Left renal cortex interstitium (tissue), 4 donors: ENCODE results near the gene PLCH2. TPM values are rescaled to one million over a fixed set of nuclear protein-coding genes. Genes with fewer than 3 reads are reported as not detected.

Source experiments
- DNase-seq, 4 donors: peaks; one replicate each; pipeline ENCODE4 v3.0.0-alpha.2; 2013; ENCODE audit warnings: low read depth in 4 of 4, low spot score in 2 of 4, missing footprints in 1 of 4
- polyA plus RNA-seq, 4 donors: library from polyadenylated mRNA; unstranded; fragments of 120-200 nt; gene quantifications; one replicate each; pipeline ENCODE4 v1.2.1, GENCODE V29; 2013; ENCODE audit not compliant: insufficient read length in 4 of 4

Gene PLCH2
- polyA plus RNA-seq, 4 donors: 1.2 to 2.1 (median 1.5) TPM

DNA sequence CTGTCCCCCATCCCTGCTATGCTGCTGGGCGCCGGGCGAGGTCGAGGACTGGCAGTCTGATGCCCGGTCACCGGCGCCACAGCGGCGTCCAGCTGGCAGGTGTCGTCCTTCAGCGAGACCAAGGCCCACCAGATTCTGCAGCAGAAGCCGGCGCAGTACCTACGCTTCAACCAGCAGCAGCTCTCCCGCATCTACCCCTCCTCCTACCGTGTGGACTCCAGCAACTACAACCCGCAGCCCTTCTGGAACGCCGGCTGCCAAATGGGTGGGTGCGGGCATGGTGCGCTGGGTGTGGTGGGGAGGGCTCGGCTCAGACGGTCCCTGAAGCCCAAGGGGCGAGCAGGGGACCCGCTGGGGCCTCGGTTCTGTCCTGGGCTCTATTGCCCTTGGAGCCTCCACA lies 20.7 kb downstream of the PLCH2 start:
- no peak for DNase-seq

DNA sequence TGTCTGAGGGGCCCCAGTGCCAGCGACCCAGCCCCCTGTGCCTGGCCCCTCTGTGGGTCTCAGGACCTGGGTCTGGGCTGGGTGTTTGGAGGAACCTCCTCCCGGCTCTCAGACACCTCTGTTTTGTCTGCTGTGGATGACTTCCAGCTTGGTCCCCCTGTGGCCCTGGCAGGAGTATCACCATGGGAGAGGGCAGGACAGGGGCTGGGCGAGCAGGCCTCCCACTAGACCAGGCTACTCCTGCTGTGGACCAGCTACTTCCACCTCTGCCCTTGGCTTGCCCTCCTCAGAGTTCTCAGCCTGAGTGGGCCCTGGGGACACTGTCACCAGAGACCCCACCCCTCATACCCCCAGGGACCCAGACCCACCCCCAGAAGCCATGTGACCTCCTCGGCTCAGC lies 21.8 kb downstream of the PLCH2 start:
- no peak for DNase-seq

DNA sequence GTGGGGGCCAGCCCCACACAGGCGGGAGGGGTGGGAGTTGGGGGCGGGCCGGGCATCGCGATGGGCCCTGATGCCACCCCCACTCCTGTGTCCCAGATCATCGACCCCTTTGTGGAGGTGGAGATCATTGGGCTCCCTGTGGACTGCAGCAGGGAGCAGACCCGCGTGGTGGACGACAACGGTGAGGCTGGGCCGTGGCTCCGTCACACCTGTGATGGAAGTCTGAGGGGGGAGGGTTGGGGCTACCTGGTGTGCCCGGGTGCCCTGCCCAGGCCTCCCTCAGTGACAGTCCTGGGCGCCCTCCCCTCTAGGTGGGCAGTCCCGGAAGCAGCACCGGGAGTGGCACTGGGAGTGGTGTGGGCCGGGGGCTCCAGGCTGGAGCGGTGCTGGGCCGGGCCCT lies 22.6 kb downstream of the PLCH2 start:
- DNase-seq: no peak

DNA sequence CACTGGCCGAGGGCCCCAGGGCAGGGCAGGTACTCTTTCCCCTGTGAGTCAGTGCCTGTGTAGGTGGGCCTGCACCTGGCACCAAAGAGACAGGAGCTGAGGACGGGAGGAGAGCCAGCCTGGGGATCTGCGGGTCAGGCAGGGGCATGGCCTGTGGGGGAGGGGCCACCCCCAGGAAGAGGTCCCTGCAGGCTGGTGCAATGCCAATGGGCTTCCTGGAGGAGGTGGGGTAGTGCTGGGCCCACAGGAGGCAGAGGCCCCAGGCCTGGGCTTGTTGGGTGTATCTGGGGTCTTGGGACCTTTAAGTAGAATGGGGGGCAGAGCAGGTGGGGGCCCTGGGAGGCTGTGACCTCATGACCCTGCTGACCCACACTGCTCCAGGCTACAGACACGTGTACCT lies 23.2 kb downstream of the PLCH2 start:
- no peak for DNase-seq

DNA sequence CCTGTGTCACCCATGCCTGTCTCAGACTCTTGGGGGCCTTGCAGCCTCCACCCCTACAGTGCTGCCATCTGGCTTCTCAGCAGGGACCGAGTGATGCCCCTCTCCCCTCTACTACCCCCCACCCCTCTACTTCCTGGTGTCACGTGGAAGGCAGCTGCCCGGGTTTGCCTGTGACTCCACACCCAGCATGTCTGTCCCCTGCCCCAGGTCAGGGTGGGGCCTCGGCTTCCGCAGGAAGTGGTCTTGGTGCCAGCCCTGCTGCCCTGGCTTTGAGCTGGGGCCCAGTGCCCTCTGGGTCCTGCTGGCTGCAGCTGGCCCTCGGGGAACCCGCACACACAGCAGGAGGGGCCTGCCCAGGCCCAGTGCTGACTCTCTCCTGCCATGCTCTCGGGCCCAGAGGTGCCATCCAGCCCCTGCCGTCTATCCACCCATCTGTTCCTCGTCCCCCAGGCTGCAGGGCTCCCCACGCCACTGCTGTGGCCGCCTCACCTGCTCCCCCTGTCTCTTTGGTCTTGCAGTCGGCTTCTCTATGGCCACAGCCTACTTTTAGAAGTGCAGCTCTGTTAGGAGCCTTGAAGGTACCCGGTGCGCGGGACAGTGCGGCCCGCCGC lies 24.0 kb downstream of the PLCH2 start:
- DNase-seq: no peak

DNA sequence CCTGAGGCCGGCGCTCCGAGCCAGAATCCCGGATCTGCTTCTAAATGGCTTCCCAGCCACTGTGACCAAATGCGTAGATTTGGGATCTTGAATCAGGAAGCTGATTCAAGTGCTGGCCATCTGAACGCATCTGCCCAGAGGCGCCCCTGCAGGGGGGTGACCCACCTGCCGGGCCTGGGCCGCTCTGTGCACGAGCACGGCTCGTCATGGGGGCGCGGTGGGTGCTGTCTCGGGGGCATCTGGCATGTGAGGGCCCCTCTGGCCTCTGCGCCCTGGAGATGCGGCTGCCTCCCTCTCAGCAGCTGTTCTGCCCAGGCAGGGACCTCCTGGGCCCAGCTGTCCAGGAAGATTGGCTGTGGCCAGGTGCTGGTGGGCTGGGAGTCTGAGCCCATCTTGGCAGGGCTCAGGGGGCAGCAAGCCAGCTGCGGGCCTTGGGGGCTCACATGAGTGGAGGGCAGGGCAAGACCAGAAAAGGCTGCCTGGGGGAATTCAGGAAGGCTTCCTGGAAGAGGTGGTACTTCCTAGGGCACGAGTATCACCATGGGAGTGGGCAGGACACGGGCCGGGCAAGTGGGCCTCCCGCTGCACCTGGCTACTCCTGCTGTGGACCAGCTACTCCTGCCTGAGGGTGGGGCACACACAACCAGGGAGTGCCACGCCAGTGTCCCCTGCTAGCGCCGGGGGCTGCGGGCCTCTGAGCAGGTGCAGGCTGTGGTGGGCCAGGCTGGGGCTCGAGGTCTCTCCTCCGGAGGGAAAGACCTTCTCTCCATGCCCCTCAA lies 25.1 kb downstream of the PLCH2 start:
- DNase-seq: no peak

DNA sequence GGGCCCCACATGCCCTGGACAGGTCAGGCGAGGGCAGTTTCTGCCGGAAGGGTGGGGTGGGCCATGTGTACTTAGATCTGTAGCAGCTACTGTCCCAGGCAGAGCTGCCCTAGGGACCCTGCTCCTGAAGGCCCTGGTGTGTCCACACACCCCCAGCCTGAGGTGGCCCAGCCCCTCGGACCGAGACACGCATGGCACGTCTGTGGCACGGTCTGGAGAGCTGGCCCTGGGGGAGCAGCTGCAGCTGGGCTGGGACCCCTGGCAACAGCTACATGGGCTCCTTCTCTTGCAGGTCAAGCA lies 25.7 kb downstream of the PLCH2 start:
- DNase-seq: no peak

DNA sequence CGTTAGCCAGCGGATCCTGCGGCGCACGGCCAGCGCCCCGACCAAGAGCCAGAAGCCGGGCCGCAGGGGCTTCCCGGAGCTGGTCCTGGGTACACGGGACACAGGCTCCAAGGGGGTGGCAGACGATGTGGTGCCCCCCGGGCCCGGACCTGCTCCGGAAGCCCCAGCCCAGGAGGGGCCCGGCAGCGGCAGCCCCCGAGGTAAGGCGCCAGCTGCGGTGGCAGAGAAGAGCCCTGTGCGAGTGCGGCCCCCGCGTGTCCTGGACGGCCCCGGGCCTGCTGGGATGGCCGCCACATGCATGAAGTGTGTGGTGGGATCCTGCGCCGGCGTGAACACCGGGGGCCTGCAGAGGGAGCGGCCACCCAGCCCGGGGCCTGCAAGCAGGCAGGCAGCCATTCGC lies 26.1 kb downstream of the PLCH2 start:
- no peak for DNase-seq

DNA sequence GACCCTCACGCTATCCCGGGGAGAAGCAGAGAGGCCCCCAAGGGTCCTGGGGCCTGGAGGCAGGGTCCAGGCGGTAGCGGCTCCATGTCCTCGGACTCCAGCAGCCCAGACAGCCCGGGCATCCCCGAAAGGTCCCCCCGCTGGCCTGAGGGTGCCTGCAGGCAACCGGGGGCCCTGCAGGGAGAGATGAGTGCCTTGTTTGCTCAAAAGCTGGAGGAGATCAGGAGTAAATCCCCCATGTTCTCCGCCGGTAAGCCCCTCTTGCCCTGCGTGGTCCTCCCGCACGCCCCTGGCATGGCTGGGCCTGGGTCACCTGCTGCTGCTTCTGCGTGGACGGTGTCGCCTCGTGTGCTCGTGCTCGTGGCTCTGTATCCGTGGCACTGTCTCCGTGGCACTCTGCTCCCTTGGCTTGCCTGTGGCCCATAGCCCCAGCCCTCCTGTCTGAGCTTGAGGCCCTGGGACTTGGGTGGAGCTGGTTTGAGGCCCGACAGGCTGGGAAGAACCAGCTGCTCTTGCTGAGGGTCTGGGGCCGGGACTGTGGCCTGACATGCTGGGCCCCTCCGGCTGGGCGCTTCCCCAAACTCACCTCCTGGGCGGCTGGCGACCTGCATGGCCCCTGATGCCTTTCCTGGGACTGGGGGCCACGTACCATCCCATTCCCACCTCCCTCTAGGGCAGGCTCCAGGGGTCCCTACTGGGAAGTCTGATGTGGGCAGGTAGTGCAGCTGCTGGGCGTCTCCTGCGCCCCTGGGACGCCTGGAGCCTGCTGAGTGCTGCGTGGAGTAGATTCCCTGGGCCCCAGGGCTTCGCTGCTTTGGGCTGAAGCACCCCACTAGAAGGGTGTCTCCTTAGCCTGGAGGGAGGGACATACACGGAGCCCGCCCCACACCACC lies 26.8 kb downstream of the PLCH2 start:
- no peak for DNase-seq

DNA sequence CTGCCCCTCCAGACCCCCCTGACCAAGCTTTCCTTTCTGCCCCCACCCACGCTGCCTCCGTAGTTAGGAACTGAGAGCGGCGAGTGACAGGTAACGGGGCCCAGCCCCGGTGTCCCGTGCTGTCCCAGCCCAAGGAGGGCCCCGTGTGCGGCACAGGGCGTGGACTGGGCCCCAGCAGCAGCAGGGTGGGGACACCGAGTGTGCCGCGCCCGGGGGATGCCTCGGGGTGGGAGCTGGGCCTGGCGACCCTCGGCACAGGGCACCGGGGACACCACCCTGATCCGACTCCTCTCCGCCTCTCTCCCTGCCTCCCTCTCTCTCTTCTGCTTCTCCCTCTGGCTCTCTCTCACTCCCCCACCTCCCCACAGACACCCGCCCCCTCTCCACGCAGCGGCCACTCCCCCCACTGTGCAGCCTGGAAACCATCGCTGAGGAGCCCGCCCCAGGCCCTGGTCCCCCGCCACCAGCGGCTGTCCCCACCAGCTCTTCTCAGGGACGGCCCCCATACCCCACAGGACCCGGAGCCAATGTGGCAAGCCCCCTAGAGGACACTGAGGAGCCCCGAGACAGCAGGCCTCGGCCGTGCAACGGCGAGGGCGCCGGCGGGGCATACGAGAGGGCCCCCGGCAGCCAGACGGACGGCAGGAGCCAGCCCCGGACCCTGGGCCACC lies 27.6 kb downstream of the PLCH2 start:
- DNase-seq: no peak

DNA sequence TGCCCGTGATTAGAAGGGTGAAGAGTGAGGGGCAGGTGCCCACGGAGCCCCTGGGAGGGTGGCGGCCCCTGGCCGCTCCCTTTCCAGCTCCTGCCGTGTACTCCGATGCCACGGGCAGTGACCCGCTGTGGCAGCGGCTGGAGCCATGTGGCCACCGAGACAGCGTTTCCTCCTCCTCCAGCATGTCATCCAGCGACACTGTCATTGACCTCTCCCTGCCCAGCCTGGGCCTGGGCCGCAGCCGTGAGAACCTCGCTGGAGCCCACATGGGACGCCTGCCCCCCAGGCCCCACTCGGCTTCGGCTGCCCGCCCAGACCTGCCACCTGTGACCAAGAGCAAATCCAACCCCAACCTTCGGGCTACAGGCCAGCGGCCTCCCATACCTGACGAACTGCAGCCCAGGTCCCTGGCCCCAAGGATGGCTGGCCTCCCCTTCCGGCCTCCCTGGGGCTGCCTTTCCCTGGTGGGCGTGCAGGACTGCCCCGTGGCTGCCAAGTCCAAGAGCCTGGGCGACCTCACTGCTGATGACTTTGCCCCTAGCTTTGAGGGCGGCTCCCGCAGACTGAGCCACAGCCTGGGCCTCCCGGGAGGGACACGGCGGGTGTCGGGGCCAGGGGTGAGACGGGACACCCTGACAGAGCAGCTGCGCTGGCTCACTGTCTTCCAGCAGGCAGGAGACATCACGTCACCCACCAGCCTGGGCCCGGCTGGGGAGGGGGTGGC lies 28.3 kb downstream of the PLCH2 start:
- no peak for DNase-seq

DNA sequence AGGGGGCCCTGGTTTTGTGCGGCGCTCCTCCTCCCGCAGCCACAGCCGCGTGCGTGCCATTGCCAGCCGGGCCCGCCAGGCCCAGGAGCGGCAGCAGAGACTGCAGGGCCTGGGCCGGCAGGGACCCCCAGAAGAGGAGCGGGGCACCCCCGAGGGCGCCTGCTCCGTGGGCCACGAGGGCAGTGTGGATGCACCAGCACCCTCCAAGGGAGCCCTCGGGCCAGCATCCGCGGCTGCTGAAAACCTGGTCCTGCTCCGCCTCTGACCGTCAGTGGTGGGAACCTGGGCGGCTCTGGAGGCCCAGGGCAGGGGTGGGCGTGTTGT lies 28.8 kb downstream of the PLCH2 start:
- no peak for DNase-seq

DNA sequence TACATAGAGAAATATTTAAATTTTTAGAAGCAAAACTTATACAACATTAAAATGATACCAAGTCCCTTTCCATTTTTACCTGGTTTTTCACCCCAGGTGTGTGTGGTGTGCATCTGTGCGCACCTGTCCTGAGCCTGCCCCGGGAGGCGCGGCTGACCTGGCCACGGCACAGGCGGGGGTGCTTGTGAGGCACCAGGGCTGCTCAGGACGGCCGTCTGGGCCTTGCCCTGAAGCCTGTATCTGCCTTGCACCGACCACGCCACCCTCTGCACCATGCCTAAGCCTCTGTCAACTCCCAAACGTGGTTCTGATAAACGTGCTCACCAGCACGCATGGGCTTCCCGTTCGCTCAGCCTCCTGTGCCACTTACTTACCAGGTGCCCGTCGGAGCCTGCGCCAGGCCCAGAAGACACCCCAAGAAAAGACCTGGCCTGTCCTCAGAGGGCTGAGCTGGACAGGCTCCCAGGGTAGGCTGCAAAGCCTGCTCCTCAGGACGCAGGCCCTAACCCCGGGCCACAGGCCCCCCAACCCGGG lies 29.4 kb downstream of the PLCH2 start:
- DNase-seq: no peak

DNA sequence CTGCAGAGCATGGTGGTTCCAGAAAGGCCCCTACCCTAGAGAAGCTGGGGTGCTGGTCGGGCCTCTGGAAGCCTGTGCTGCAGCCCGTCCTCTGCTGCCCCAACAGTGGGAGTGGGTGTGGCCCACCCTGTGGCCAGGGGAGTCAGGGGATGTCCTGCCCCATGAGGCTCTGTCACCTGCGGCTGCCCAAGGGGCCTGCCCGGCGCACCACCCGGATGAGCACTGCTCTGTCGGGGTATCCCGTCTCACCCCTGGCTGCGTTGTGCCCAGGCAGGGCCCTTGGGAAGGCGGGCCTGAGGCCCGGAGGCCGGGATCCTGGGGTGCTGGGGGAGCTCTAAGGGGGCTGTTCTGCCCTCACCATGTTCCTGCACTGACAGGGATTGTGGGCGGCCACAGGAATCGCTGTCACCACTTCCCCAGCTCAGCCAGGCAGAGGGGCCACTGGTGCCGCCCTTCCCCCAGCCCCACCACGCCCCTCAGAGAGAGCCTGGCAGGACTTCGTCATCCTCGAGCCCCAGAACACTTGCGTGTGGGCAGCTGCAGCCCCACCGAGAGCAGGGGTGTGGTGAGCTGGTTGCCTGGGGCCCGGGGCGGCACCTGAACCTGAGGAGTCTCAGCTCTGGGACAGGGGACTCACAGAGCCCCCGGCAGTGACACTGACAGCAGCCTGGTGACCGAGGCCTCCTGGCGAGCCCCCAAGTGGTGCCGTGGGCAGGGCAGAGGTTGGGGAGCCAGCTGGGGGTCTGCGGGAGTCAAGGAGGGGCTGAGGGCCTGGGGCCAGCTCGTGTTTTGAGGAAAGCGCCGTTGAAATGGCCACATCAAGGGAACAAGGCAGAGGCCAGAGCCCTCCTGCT lies 30.1 kb downstream of the PLCH2 start:
- DNase-seq: no peak

DNA sequence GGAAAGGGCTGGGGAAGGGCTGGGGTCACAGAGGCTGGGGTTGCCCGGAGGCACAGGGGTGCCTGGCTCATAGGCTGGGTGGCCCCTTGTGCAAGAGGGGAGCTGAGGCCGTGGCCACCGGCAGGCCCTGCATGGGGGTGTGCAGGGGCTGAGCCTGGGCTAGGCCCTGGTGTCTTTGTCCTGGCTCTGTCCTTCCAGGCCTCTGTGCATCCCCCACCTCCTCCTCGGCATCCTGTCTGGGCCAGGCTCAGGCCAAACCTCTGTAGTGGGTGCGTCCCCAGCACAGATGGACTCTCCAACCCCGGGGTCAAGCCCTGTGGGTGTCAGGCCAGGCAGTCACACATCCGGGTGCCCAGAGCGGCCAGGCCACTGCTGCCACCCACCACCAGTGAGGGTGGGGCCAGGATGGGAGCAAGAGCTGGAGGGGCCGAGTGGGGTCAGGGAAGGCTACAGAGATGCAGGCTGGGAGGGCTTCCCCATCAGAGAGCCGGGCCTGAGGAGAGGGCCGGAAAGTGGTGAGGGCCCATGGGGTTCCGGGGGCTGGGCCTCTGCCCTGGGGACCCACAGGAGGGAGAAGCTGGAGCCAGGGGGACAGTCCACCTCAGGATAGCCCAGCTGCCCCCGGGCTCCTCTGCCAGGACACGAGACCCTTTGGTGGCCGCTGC lies 30.9 kb downstream of the PLCH2 start:
- no peak for DNase-seq

DNA sequence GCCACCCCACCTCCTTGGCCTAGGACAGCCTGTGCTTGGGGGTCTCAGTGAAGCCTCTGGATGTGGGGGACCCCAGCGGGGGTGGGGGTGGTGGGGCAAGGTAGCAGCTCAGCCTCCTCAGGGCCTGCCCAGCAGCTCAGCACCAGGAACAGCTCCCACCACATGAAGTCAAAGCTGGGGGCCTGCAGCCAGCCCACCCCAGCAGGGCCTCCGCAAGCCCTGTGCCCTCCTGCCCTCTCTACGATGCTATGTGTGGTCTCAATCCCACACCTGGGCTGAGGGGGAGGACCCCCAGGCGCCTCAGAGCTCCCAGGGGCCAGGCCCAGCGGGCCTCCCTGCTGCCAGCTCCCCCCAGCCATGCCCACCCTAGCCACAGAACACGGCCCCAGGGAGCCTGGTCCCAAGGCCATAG lies 31.7 kb downstream of the PLCH2 start:
- no peak for DNase-seq

DNA sequence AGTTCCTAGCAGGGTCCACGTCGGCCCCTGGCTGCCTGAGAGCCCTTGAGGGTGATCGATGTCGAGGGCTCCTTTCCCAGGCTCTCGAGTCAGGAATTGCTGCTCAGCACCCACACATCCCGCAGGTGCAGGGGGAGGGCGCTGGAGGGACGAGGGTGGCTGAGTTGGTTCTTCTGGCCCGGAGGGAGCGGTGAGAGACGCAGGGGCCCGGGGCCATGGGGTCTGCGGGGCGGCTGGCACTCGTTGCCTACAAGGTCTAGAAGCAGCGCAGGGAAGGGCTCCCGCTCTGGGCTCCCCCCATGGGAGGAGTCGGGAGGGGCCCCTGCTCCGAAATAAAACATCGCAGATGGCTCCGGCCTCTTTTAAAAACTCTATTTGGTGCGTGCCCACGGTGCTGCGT lies 32.1 kb downstream of the PLCH2 start:
- no peak for DNase-seq

DNA sequence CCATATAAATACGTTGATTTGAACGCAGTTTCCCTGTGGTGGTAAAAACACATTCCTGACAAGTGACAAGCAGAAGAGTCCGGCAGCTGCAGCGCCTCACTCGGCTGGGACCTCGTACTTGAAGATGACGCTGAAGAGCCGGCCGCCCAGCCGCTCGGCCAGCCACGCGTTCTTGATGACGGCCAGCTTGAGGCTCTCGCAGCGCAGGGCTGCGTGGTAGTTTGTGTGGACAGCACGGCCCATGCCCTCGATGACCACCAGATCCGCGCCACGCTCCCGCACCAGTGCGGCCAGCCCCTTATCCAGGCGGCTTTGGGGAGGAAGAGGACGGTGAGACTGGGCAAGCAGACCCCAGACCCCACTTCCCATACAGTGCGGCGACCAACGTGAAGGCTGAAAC lies 32.7 kb downstream of the PLCH2 start:
- no peak for DNase-seq

DNA sequence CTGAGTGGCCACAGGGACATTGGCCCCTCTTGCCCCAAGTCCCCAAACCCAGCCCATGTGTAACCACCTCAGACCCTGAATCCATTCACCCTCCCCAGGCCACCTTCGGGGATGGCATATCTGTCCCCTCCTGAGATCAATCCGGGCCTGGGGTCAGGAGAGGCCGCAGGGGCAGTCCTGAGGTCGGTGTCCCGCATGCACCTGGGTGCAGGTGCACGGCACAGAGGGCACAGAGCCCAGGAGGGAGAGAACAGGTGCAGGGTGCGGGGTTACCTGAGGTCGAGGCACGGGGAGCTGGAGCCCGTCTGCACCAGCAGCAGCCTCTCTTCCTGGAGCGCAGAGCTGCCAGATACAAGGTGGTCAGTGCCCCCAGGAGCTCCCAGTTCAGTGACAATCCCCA lies 33.5 kb downstream of the PLCH2 start:
- no peak for DNase-seq
